Uterus (tissue), 2 donors: ENCODE data around the gene CAMTA1.

ENCODE experiments used
- CTCF ChIP-seq, 4 experiments: fragments of 200-600 bp in 2 of 4; fragments of 450-650 bp in 2 of 4; sonication (generic) in 2 of 4; IDR thresholded peaks; one replicate each; pipeline ENCODE4 v1.5.1; 2016 to 2019; ENCODE audit warnings: antibody characterized with exemption in 4 of 4, mild to moderate bottlenecking in 2 of 4, moderate library complexity in 1 of 4
- POLR2A ChIP-seq, 2 donors: fragments of 450-650 bp; IDR thresholded peaks; one replicate each; pipeline ENCODE4 v1.6.1; 2016; ENCODE audit warnings: antibody characterized with exemption in 2 of 2, mild to moderate bottlenecking in 1 of 2, moderate library complexity in 1 of 2

- TF ChIP-seq POLR2A (IDR thresholded peaks at IDR 0.05) (no peak), CTCF (IDR thresholded peaks at IDR 0.05) (no peak)
These were observed 872.8 kb downstream of the CAMTA1 start for GRCh38 chr1:7658099-7658498.
